Measurements from ENCODE around the gene FFAR3.
"Not testable (repeated sequence)": the region's sequence is repeated elsewhere in the genome, so short reads cannot be mapped to it uniquely, and the experiment has no call there.

Gene FFAR3

GRCh38 chr19:35378356-35378755, 20.1 kb downstream of the FFAR3 start:
- no peak overlapping the region for H3K27ac ChIP-seq (ENCODE audit: low read depth, low read length)
- H2AFZ ChIP-seq (ENCODE audit: low read length, unreplicated experiment): no peak overlapping the region
- no peaks in the 10 kb centered on the region for H3K4me1 ChIP-seq (ENCODE audit: control insufficient read depth, insufficient read depth, low read length, unreplicated experiment)
- no peaks in the 10 kb centered on the region for H3K79me2 ChIP-seq (ENCODE audit: control insufficient read depth, insufficient read depth, low read length, unreplicated experiment)
- H3K4me3 ChIP-seq (ENCODE audit: low read depth, low read length): no peak overlapping the region
- peaks cover 13% of the 10 kb centered on the region for H3K27me3 ChIP-seq (ENCODE audit: insufficient read depth, low read length)
- no peaks in the 10 kb centered on the region for H3K36me3 ChIP-seq (ENCODE audit: insufficient read depth, low read length)

- not testable (repeated sequence) for H3K36me3 ChIP-seq (ENCODE audit: insufficient read depth, low read length); H3K4me3 ChIP-seq (ENCODE audit: low read depth, low read length); H2AFZ ChIP-seq (ENCODE audit: low read length, unreplicated experiment); H3K4me1 ChIP-seq (ENCODE audit: control insufficient read depth, insufficient read depth, low read length, unreplicated experiment); H3K79me2 ChIP-seq (ENCODE audit: control insufficient read depth, insufficient read depth, low read length, unreplicated experiment); H3K27ac ChIP-seq (ENCODE audit: low read depth, low read length)
- H3K27me3 ChIP-seq (ENCODE audit: insufficient read depth, low read length): peaks cover 13% of the 10 kb centered on the region
Measured at GRCh38 chr19:35379545-35379944, 21.3 kb downstream of the FFAR3 start.

- Histone ChIP-seq H2AFZ (ENCODE audit: low read length, unreplicated experiment) (no peak overlapping the region), H3K4me3 (ENCODE audit: low read depth, low read length) (no peak overlapping the region), H3K79me2 (ENCODE audit: control insufficient read depth, insufficient read depth, low read length, unreplicated experiment) (no peaks in the 10 kb centered on the region), H3K27ac (ENCODE audit: low read depth, low read length) (no peak overlapping the region), H3K27me3 (ENCODE audit: insufficient read depth, low read length) (peaks cover 13% of the 10 kb centered on the region), H3K36me3 (ENCODE audit: insufficient read depth, low read length) (no peaks in the 10 kb centered on the region), H3K4me1 (ENCODE audit: control insufficient read depth, insufficient read depth, low read length, unreplicated experiment) (no peaks in the 10 kb centered on the region)
Measured at GRCh38 chr19:35379992-35380391, 21.7 kb downstream of the FFAR3 start.

- no peaks in the 10 kb centered on the region for H3K4me1 ChIP-seq (ENCODE audit: control insufficient read depth, insufficient read depth, low read length, unreplicated experiment)
- H3K27ac ChIP-seq (ENCODE audit: low read depth, low read length): no peak overlapping the region
- H3K27me3 ChIP-seq (ENCODE audit: insufficient read depth, low read length): peaks cover 13% of the 10 kb centered on the region
- H3K36me3 ChIP-seq (ENCODE audit: insufficient read depth, low read length): no peaks in the 10 kb centered on the region
- H3K4me3 ChIP-seq (ENCODE audit: low read depth, low read length): no peak overlapping the region
- H3K79me2 ChIP-seq (ENCODE audit: control insufficient read depth, insufficient read depth, low read length, unreplicated experiment): no peaks in the 10 kb centered on the region
- no peak overlapping the region for H2AFZ ChIP-seq (ENCODE audit: low read length, unreplicated experiment)
Measured at GRCh38 chr19:35380450-35381124, 22.3 kb downstream of the FFAR3 start.

GRCh38 chr19:35381318-35381717, 23.1 kb downstream of the FFAR3 start:
- H3K36me3 ChIP-seq (ENCODE audit: insufficient read depth, low read length): no peaks in the 10 kb centered on the region
- H3K27ac ChIP-seq (ENCODE audit: low read depth, low read length): no peak overlapping the region
- H2AFZ ChIP-seq (ENCODE audit: low read length, unreplicated experiment): no peak overlapping the region

GRCh38 chr19:35381926-35382325, 23.7 kb downstream of the FFAR3 start:
- peaks cover 13% of the 10 kb centered on the region for H3K27me3 ChIP-seq (ENCODE audit: insufficient read depth, low read length)
- H2AFZ ChIP-seq (ENCODE audit: low read length, unreplicated experiment): no peak overlapping the region
- no peaks in the 10 kb centered on the region for H3K36me3 ChIP-seq (ENCODE audit: insufficient read depth, low read length)
- no peaks in the 10 kb centered on the region for H3K4me1 ChIP-seq (ENCODE audit: control insufficient read depth, insufficient read depth, low read length, unreplicated experiment)
- no peak overlapping the region for H3K27ac ChIP-seq (ENCODE audit: low read depth, low read length)
- H3K4me3 ChIP-seq (ENCODE audit: low read depth, low read length): no peak overlapping the region
- no peaks in the 10 kb centered on the region for H3K79me2 ChIP-seq (ENCODE audit: control insufficient read depth, insufficient read depth, low read length, unreplicated experiment)

More at GRCh38 chr19:35381318-35381717, 23.1 kb downstream of the FFAR3 start:
- H3K4me3 ChIP-seq (ENCODE audit: low read depth, low read length): no peak overlapping the region
- no peaks in the 10 kb centered on the region for H3K4me1 ChIP-seq (ENCODE audit: control insufficient read depth, insufficient read depth, low read length, unreplicated experiment)
- H3K79me2 ChIP-seq (ENCODE audit: control insufficient read depth, insufficient read depth, low read length, unreplicated experiment): no peaks in the 10 kb centered on the region
- peaks cover 13% of the 10 kb centered on the region for H3K27me3 ChIP-seq (ENCODE audit: insufficient read depth, low read length)

- Histone ChIP-seq H3K79me2 (ENCODE audit: control insufficient read depth, insufficient read depth, low read length, unreplicated experiment) (no peaks in the 10 kb centered on the region), H3K4me3 (ENCODE audit: low read depth, low read length) (no peak overlapping the region), H3K4me1 (ENCODE audit: control insufficient read depth, insufficient read depth, low read length, unreplicated experiment) (no peaks in the 10 kb centered on the region), H3K36me3 (ENCODE audit: insufficient read depth, low read length) (no peaks in the 10 kb centered on the region), H2AFZ (ENCODE audit: low read length, unreplicated experiment) (no peak overlapping the region), H3K27me3 (ENCODE audit: insufficient read depth, low read length) (peaks cover 13% of the 10 kb centered on the region), H3K27ac (ENCODE audit: low read depth, low read length) (no peak overlapping the region)
Measured at GRCh38 chr19:35383536-35383935, 25.3 kb downstream of the FFAR3 start.

- Histone ChIP-seq H3K27ac (ENCODE audit: low read depth, low read length) (no peak overlapping the region), H3K27me3 (ENCODE audit: insufficient read depth, low read length) (0 out of 2 replicates have a peak, but pooled peaks cover 4% of the 10 kb centered on the region), H2AFZ (ENCODE audit: low read length, unreplicated experiment) (no peak overlapping the region), H3K36me3 (ENCODE audit: insufficient read depth, low read length) (no peaks in the 10 kb centered on the region), H3K4me3 (ENCODE audit: low read depth, low read length) (no peak overlapping the region), H3K4me1 (ENCODE audit: control insufficient read depth, insufficient read depth, low read length, unreplicated experiment) (no peaks in the 10 kb centered on the region), H3K79me2 (ENCODE audit: control insufficient read depth, insufficient read depth, low read length, unreplicated experiment) (no peaks in the 10 kb centered on the region)
Measured at GRCh38 chr19:35388277-35389054, 30.2 kb downstream of the FFAR3 start.

- 0 out of 2 replicates have a peak, but pooled peaks cover 4% of the 10 kb centered on the region for H3K27me3 ChIP-seq (ENCODE audit: insufficient read depth, low read length)
- no peaks in the 10 kb centered on the region for H3K36me3 ChIP-seq (ENCODE audit: insufficient read depth, low read length)
- no peaks in the 10 kb centered on the region for H3K79me2 ChIP-seq (ENCODE audit: control insufficient read depth, insufficient read depth, low read length, unreplicated experiment)
- H3K4me1 ChIP-seq (ENCODE audit: control insufficient read depth, insufficient read depth, low read length, unreplicated experiment): no peaks in the 10 kb centered on the region
- H2AFZ ChIP-seq (ENCODE audit: low read length, unreplicated experiment): no peak overlapping the region
- H3K4me3 ChIP-seq (ENCODE audit: low read depth, low read length): no peak overlapping the region
- H3K27ac ChIP-seq (ENCODE audit: low read depth, low read length): no peak overlapping the region
Measured at GRCh38 chr19:35389192-35389861, 31.1 kb downstream of the FFAR3 start.

GRCh38 chr19:35392742-35393715, 34.8 kb downstream of the FFAR3 start:
- Histone ChIP-seq H3K36me3 (ENCODE audit: insufficient read depth, low read length) (no peaks in the 10 kb centered on the region), H3K4me1 (ENCODE audit: control insufficient read depth, insufficient read depth, low read length, unreplicated experiment) (no peaks in the 10 kb centered on the region), H3K27ac (ENCODE audit: low read depth, low read length) (no peak overlapping the region), H3K4me3 (ENCODE audit: low read depth, low read length) (no peak overlapping the region), H3K27me3 (ENCODE audit: insufficient read depth, low read length) (0 out of 2 replicates have a peak, but pooled peaks cover 4% of the 10 kb centered on the region), H3K79me2 (ENCODE audit: control insufficient read depth, insufficient read depth, low read length, unreplicated experiment) (no peaks in the 10 kb centered on the region), H2AFZ (ENCODE audit: low read length, unreplicated experiment) (no peak overlapping the region)

Measured in ACC112 (cell line).